Measurements from ENCODE around the gene RRP9. TPM values are rescaled to one million over a fixed set of nuclear protein-coding genes. Genes with fewer than 3 reads are reported as not detected.

The RRP9 gene
- total RNA-seq, 1 experiment from 2014 or later: 71.3 TPM

DNA sequence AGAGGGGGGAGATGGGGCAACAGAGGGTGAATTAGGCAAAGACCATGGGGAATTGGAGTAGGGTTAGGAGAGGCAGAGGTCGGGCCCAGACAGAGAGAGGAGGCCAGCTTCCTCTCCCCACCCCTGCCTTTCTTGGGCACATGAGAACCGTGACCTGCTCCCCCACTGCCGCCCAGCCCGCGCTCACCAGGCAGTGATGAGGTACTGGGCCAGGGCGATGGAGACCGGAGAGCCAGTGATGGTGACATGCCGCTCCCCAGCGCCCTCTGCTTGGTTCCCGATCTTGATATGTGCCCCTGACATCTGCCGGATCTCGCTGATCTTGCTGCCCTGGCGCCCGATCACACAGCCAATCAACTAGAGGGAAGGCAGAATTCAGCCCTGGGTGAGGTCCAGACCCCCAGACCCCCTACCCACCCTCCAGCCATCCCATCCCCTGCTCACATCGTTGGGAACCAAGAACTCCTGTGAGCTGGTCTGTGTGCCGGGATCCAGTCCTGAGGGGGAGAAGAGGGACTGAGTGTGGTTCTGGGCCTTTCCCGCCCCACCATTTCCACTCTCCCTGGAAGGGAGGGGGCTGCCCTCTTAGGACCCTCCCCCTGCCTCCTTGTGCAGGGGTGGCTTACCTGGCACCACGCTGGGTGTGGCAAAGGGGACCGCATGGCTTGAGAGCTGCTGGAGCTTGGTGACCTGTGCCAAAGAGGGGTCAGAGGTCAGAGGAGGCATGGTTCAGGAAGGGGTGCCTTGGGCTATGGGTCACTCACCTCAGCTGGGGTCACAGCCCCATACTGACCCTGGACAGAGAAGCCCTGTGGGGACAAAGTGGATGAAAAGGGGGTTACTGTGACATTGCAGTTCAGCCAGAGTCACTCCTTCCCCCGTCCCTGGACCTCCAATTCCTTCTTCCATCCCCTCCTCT, 17.2 kb upstream of the RRP9 start:
- Histone ChIP-seq H3K4me3 (replicated peaks in 1 of 2; ENCODE audit: low read depth in 1 of 2, low read length in 2 of 2) (no peak overlapping the region), H3K27ac (ENCODE audit: low read depth, low read length) (no peak overlapping the region), H3K4me2 (ENCODE audit: low read length) (no peak overlapping the region), H3K36me3 (ENCODE audit: control insufficient read depth in 1 of 2, insufficient read depth in 2 of 2, low read length in 2 of 2) (0 out of 4 replicates have a peak, but pooled peaks cover 0 to 3% of the 10 kb centered on the region in 2 experiments), H4K20me1 (ENCODE audit: insufficient read depth) (no peaks in the 10 kb centered on the region), H3K27me3 (ENCODE audit: insufficient read depth, low read length) (no peaks in the 10 kb centered on the region), H3K9me2 (ENCODE audit: insufficient read depth) (no peaks in the 10 kb centered on the region), H3K9ac (ENCODE audit: low read length) (no peak overlapping the region), H3K9me3 (ENCODE audit: control insufficient read depth in 1 of 2, insufficient read depth in 1 of 2, low read depth in 1 of 2, low read length in 2 of 2) (no peaks in the 10 kb centered on the region), H2AFZ (ENCODE audit: low read depth, low read length, poor library complexity, severe bottlenecking) (no peak overlapping the region), H3K79me2 (ENCODE audit: insufficient read depth, low read length) (no peaks in the 10 kb centered on the region), H3K4me1 (ENCODE audit: control insufficient read depth in 1 of 2, insufficient read depth in 2 of 2, low read length in 2 of 2) (no peaks in the 10 kb centered on the region)
- DNase-seq (ENCODE audit: low read depth, low spot score) (no peak), ATAC-seq (no peak)
- POLR2A ChIA-PET: no interaction called here
- TF ChIP-seq FOSL1 (IDR thresholded peaks at IDR 0.05; ENCODE audit: low read depth) (no peak), ZFX (IDR thresholded peaks at IDR 0.05) (no peak), ELF1 (IDR thresholded peaks at IDR 0.05; ENCODE audit: borderline replicate concordance, low read depth) (no peak), RAD21 (IDR thresholded peaks at IDR 0.05; ENCODE audit: low read depth) (no peak), REST (IDR thresholded peaks at IDR 0.05; ENCODE audit: low read depth) (no peak), YY1 (IDR thresholded peaks at IDR 0.05; ENCODE audit: extremely low read depth, insufficient replicate concordance, low read depth, low read length) (no peak), POLR2A (IDR thresholded peaks at IDR 0.05; ENCODE audit: borderline replicate concordance, extremely low read depth, insufficient read depth, insufficient read length) (no peak), ZNF274 (IDR thresholded peaks at IDR 0.05; ENCODE audit: low read depth, low read length) (no peak), JUND (IDR thresholded peaks at IDR 0.05) (no peak), EZH2 (IDR thresholded peaks at IDR 0.05) (no peak), ATF3 (IDR thresholded peaks at IDR 0.05) (no peak), SP1 (IDR thresholded peaks at IDR 0.05; ENCODE audit: low read depth) (no peak), TCF7L2 (IDR thresholded peaks at IDR 0.05; ENCODE audit: borderline replicate concordance, extremely low read depth, insufficient read depth, insufficient read length) (no peak), CEBPB (IDR thresholded peaks at IDR 0.05; ENCODE audit: low read depth) (no peak), CTCF (IDR thresholded peaks at IDR 0.05 in 2 of 3, conservative IDR thresholded peaks at IDR 0.05 in 1 of 3; ENCODE audit: borderline replicate concordance in 1 of 3, insufficient read depth in 1 of 3, low read depth in 2 of 3, low read length in 2 of 3) (no peak)
- TF ChIP-seq, protein P1, sequence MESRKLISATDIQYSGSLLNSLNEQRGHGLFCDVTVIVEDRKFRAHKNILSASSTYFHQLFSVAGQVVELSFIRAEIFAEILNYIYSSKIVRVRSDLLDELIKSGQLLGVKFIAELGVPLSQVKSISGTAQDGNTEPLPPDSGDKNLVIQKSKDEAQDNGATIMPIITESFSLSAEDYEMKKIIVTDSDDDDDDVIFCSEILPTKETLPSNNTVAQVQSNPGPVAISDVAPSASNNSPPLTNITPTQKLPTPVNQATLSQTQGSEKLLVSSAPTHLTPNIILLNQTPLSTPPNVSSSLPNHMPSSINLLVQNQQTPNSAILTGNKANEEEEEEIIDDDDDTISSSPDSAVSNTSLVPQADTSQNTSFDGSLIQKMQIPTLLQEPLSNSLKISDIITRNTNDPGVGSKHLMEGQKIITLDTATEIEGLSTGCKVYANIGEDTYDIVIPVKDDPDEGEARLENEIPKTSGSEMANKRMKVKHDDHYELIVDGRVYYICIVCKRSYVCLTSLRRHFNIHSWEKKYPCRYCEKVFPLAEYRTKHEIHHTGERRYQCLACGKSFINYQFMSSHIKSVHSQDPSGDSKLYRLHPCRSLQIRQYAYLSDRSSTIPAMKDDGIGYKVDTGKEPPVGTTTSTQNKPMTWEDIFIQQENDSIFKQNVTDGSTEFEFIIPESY (IDR thresholded peaks at IDR 0.05; ENCODE audit: extremely low read depth, insufficient replicate concordance, low read length): no peak
- CTCF ChIA-PET: no interaction called here
- RAD21 ChIA-PET (ENCODE audit: low non-redundant PET in 1 of 2, low total read pairs in 2 of 2, uncharacterized antibody in 2 of 2, unreplicated experiment in 2 of 2): no interaction called here
- intact Hi-C loops (cut with micrococcal nuclease): no loop called here
- no TSS peak for BruUV-seq (replicated peaks)
